Measurements from ENCODE around the gene NOL4L.

The NOL4L gene

DNA sequence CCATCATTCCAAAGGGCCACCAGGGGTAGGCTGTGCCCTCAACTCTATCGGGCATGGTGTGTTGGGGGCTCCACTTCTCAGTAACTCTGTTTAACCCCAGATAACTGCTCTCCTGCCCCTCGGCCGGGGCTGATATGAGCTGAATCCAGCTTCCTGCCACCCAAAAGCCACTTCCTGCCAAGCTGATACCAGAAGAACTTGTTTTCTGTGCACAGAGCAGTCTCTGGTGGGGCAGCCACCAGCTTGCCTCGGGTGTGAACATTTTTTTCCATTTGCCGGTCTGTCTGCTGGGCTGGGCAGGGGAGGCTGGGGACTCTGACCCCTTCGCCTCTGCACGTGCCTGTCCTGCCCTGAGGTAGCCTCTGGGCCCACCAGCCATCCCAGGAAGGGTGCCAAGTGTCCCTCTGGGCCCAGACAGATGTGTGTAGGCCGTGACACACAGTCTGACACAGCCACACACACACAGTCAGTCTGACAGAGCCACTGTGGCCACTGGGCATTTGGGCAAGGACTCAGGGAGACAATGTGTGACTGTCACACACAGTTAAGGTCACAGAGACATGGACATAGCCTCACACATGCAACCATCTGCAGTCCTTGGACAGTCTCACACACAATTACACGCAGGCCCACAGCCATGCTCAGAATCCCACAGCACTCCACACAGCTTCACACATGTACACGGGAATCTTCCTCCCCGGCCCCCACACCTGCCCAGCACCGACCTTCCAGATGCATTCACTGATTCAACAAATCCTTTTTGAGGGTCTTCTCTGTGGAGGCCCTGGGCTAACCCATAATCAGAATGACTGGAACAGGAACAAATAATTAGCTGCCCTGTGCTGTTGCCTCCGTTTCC lies 45.1 kb downstream of the NOL4L start:
- DNase-seq (ENCODE audit: low spot score): peak; percentile 59

DNA sequence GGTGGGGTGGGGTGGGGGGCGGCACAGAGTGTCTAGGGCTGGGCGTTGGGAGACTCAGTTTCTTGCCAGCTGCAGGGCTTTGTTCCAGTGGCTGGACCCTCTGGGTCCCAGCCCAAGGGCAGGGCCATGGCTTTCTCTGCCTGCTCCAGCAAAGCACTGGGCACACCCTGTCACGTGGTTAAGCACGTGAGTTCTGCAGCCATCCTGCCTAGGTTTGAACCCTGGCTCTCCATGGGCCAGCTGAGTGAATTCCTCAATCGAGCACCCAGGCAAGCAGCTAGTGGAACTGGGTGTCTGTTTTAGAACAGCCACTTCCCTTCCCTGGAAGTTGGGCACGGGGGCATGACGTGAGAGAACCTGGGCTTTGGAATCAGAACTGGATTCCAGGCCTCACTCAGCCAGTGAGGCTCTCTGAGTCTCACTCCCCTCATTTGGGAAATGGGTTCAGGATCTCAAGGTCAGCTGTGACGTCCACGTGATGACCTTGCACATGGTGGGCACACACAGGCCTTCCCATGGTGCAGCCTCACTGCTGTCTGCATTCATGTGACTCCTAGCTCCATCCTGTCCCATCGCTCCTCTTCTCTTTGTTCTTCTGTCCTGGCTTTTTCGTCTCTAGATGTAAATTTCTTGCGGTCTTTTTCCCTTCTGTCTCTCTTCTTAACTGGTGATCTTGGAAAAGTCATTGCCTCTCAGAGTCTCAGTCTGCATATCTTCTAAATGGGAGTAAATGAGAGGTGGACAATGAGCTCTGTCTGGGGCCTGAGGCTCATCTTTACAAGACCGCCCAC lies 45.9 kb downstream of the NOL4L start:
- DNase-seq (ENCODE audit: low spot score): peak; percentile 74

DNA sequence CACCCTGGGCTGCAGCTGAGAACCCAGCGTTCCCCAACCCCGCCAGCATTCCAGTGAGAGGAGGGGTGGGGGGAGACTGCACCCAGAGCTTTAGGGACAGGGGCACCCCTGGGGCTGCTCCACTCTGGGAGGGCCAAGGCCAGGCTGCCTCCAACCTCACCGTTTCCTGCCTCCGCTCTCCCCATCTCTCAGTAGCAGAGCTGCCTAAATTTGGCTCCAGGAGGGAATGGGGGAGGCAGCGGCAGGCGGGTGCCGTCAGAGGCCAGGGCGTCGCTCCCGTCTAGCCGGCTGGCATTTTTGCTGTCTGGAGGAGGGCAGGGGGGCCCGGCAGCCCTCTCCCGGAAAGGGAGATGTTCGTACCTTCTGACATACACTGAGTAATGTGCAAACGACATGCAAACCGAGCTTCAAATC lies 46.6 kb downstream of the NOL4L start:
- peak; percentile 17 for DNase-seq (ENCODE audit: low spot score)

DNA sequence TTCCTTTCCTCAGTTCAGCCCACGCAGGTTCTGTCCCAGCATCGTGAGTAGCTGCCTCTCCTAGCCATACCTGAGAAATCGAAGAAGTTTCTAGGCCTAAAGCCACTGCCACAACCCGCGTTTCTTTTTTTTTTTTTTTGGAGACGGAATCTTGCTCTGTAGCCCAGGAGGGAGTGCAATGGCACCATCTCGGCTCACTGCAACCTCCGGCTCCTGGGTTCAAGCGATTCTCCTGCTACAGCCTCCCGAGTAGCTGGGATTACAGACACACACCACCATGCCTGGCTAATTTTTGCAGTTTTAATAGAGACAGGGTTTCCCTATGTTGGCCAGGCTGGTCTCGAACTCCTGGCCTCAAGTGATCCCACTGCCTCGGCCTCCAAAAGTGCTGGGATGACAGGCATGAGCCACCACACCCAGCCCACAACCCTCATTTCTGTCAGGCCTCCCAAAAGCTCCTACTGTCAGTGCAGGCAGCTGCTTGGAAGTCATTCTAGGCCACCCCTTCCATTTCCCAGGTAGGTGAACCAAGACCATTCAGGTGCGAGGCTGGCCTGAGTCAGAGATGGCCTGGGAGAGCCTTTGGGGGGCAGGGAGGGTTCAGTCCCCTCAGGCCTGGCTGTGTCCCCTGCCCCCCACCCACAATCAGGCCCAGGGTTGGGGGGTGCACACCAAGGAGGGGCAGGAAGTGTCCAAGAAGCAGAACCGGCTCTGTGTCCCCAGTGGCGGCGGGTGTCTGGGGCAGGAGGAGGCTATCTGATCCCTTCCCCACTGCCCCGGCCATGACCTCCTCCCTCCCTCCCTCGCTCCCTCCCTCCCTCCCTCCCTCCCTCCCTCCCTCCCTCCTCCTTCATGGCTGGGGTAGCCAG lies 47.2 kb downstream of the NOL4L start:
- peak; percentile 37 for DNase-seq (ENCODE audit: low spot score)

DNA sequence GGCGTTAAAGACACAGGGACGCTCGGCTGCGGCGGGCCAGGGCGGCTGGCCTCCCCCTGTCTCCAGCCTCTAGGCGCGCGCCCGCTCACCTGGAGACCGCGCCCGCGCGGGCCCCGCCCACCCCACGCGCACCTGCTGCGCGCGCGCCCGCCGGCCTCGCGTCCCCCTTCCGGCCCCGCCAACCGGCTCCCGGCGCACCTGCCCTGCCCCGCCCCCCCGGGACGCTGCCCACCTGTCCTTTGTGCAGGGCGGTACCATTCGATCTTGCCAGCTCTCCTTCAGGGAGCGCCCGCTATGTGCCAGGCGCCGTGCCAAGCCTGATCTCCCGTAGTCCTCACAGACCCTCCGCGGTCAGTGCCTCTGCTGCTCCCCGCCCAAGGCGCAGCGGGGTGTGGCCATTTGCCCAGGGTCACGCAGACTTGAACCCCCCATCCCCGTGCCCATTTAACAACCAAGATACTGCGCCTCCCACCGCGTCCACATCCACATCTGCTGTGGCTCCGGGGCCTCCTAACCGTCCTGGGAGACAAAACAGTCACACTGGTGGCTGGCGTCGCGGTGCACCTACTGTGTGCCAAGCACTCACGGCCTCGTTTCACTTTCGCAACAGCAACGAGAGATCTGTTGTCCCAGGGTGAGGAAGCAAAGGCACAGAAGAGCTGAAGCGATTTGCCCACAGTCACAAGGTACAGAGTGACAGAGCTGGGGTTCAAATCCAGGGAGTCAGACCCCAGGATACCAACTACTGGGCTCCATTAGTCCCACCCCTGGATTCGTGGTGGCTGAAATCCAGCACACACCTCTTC lies 48.1 kb downstream of the NOL4L start:
- peak; percentile 51 for DNase-seq (ENCODE audit: low spot score)

DNA sequence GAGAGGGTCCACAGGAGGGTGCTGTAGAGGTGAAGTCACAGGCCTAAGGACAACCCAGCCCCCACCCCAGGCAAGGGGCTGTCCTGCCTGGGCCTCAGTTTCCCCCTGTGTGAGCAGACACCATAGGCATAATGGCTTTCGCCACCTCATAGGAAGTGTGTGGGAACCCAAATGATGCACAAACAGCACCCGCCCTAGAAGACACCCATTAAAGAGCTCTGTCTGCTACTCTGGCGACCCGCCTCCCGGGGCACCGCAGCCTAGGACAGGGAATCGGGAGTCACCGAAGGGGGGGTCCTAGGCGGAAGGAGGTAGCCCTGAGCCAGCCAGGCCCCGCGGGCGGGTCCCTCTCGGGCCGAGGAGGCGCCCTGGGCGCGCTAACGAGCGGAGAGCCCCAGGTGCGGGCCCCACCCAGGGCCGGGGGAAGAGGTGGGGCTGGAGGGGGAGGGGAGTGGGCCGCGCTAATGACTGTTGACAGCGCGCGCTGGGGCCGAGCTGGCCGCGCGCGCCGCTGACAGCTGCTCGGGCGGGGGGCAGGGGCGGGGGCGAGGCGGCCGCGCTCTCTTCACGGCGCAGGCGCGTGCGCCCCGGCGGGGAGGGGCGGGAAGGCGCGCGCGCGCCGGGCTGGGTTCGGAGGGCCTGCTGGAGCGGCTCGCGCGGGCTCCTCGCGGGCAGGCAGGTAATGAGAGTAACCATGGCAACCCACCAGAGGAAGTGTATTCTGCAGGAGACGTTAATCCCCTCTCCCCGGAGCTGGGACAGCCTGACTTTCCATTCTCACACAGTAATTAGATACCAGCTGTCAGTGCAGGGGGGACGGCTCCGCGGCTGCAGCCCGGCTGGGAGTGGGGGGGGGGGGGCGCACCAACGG lies 48.9 kb downstream of the NOL4L start:
- DNase-seq (ENCODE audit: low spot score): peak; percentile 40

DNA sequence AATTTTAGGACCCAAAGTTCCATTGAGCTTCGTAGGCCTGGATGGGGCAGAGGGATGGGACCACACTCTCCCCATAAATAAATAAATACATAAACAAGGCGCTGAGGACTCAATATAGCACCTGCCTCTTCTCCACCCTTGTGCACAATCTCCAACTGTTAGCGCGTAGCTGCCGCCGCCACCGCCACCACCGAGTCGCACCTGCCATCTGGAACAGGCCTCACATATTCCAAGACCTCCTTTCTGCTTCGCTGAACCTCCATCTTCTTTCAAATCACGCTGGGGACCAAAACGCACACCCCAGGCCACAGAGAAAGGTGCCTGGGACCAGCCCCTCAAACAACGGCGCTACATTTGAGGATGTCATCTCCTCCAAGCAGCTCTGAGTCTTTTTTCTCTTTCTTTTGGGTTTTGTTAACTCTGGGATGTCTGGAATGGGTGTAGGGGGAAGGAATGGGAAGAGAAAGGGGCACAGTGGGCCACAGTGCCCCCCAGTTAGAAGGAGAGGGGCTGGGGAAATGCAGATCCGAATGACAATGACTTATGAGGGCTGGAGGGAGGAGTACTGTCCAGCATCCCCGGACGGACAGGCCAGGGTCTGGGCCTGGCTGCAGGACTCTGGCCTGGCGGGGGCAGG lies 49.7 kb downstream of the NOL4L start:
- DNase-seq (ENCODE audit: low spot score): no peak

DNA sequence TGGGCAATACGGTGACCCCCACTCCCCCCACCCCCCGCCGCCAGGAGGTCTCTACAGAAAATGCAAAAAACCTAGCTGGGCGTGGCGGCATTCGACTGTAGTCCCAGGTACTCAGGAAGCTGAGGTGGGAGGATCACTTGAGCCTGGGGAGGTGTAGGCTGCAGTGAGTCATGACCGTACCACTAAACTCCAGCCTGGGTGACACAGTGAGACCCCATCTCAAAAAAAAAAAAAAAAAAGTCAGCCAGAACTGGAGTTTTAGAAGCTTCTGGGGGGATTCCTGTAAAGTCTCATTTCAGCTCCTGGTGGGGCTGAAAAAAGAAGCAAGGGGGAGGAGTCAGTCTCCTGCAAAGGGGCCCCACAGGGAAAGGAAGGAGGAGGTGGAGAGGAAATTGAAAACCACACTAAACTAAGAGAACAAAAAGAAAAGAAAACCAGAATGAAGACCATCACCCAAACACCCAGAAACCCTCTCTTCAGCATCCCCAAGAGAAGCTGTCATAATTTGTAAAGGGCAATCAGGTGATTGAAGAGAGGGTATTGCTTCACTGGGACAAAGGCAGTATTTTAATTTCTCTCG lies 50.4 kb downstream of the NOL4L start:
- no peak for DNase-seq (ENCODE audit: low spot score)

DNA sequence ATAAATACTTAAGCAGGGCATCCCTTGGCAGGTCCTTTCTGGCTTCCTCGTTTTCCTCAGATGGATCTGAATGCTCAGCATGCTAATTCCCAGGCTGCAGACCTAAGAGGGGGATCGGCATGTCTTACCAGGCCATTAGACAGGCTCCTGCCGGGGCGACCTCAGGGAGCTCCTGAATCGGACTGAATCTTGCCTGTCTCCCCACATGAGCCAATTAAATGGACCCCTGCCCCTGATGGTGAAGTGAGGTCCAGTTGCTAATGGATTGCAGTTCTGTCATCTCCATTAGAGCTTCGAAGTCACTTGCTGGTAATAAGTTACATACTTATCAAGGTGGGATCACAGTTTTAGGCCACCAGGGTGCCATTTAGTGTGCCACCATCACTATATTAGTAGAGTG lies 51.4 kb downstream of the NOL4L start:
- DNase-seq (ENCODE audit: low spot score): no peak

DNA sequence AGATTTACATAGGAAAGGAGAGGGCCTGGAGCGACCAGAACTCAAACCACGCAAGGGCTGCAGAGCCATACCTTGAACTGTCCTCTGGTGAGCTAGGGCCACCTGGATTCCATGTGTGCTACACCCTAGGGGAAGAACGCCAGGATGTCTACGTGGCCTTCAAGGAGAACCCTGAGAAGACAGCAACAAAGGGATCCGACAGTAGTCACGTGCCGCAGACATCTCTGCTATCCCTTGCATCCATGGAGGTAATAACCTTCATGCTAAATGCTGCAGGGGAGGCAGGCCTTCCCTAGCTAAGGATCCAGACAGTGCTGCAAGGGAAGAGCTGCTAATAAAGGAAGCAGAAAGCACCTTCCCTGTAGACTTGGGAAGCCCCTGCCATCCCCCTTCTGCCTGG lies 52.9 kb downstream of the NOL4L start:
- no peak for DNase-seq (ENCODE audit: low spot score)

DNA sequence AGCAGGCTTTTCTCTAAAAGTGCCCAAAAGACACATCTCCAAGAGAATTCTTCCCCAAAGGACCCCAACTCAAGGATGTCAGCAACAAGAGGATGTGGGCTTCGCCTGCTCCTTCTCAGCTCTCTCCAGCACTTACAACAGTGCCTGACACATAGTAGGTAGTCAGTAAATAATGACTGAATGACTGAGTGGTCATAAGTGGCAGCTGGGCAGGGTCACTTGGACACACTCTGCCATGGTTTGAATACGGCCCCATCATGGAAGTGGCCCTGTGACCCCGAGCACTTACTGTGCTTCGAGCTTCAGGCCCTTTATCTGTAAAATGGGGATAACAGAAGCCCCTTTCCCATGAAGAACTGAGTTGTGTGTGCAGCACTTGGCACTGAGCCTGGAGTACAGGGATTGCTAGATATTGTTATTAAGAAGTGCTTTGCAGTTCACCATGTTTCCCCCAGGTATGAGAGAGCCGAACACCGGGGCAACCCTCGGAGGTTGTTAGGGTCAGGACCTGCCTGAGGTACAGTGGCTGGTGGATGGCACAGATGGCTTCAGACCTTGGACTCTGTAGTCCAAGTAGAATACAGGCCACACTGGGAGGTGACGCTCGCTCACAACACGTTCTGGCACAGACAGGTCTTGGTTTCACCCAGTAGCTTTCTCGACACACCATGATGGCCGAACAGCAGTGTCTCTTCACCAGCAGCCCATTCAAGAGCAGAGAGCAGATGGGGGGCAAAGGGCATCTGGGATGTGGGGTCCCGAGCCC lies 56.0 kb downstream of the NOL4L start:
- no peak for DNase-seq (ENCODE audit: low spot score)

DNA sequence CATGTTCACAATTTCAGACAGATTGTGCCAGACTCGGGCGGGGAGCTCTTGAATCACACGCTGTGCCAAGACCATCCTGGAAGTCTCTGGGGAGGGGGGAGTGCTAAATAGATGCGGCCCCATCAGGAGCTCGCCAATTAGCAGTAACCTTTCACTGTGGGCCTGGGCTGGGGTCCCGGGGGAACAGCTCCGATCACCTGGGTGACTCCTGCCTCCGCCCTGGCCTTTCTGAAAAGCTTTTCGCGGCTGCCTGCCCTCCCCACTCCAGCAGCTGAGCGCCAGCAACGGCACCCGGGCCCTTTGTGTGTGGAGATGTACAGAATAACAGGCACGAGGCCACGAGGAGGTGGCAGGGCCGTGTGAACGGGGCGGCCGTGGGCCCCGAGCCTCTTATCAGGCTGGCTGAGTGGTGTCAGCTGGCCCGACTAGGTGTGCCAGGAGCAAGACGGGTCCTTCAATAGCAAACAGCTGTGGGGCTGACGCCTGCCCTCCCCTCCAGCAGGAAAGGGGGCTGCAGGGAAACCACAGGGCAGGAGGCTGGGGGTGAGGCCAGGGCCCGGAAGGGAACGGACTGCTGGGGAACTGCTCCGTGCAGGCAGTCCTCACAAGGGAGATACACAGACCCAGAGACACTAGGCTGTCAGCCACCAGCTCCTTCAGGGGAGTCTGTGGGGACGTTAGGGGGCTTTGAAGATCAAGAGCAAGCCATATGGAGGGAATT lies 56.8 kb downstream of the NOL4L start:
- DNase-seq (ENCODE audit: low spot score): peak; percentile 50

DNA sequence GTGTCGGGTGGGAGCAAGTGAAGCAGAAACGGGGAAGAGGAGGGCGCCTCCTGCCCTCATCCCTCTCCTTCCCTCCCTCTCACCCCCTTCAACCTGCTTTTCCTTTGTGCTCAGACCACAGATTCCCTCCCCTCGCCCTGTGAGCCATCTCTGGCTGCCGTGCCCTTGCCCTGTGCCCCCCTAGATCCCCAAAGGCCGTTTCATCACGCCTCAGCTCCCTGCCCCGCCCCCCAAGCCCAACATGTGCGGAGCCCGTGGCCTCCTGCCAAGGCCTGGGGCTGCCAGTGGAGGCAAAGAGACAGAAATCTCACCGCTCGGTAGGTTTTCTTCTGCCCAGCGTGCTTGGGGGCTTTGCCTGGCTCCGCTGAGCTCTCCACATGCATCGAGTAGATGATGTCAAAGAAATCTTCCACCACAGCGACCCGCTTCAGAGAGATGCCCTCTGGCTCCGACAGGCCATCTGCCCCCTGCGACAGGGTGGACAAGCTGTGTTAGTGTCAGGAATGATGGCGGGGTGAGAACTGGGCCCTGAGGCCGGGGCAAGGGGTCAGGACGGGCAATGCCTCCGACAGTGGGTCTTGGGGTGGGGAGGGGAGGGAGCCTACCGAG lies 57.6 kb downstream of the NOL4L start:
- no peak for DNase-seq (ENCODE audit: low spot score)

DNA sequence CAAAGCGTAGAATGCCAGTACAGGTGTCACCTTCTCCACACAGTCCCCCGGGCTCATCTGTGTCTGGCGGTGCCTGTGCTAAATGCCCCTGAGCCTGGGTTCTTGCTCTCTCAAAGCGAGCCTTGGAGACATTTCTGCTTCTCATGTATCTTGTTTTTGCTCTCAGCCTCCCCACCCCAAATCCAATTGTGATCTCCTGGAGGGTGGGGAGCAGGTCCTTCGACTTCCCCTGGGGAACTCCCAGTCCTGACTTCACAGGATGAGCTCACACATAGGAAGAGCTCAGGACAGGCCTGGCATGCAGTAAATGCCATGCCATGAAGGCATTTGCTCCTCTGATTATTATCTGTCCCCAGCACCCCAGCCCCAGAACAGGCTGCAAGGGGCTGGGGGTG lies 58.1 kb downstream of the NOL4L start:
- no peak for DNase-seq (ENCODE audit: low spot score)

DNA sequence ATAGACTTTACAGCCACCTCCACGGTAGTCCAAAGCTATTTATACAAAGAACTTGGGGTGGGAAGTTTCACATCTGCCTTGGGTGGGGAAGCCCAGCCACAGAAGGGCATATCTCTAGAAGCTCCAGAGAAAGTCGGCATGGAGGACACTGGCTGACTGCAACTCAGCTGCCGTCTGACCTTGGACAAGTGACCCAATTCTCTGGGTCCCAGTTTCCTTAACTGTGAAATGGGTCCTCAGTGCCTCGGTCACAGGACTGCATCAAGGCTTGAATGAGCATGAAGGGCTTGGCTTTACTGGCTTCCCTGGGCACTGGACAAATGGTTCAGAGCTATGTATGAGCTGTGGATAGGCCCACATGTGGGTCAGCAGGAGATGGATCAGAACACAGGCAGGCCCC lies 58.6 kb downstream of the NOL4L start:
- no peak for DNase-seq (ENCODE audit: low spot score)

DNA sequence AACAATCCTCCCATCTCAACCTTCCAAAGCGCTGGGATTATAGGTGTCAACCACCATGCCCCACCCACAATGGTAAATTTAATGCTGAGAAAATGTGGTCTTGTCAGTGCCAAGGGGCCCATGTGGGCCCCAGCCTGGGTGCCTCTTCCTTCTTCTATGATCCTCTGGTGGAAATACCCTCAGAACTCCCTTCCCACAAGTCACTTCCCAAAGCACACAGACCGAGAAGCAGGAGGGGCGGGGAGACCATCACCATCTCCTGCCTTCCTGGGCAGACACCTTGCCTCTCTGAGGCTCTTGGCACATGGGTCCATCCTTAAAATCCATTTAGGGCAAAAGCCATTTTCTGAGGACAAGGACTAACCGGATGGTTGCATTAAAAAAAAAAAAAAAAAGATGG lies 59.0 kb downstream of the NOL4L start:
- no peak for DNase-seq (ENCODE audit: low spot score)

DNA sequence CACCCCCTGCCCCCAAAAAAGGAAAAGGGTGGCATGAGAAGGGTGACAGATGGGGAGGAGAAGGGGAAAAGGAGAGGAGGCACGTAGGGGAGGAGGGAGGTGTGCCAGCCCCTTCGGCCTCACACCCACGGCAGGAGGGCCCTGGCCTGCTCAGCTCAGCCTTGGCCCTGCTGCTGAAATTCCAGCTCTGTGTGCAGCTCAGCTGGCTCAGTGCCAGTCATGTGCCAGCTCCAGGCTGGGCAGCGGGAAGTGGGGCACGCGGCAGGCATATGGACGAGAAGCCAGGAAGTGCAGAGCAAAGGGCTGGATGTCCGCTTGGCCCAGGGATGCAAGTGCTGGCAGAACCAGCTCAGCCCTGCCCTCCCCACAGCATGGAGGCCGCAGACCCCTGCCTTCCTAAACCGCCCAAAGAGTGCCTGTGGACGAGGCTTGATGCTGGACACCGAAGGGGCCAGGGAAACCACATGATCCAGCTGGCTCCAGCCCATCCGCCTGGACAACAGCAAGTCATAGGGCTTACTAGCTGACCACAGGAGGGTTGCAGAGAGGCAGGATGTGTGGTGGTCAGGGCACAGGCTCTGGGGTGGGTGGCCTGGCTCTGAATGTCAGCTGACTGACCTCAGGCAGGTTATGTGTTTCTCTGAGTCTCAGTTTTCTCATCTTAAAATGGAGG lies 60.2 kb downstream of the NOL4L start:
- DNase-seq (ENCODE audit: low spot score): no peak
